Uterus (tissue), 2 donors: ENCODE results near the gene MRC2.

ENCODE experiments used
- CTCF ChIP-seq, 4 experiments: fragments of 200-600 bp in 2 of 4; fragments of 450-650 bp in 2 of 4; sonication (generic) in 2 of 4; IDR thresholded peaks; one replicate each; pipeline ENCODE4 v1.5.1; 2016 to 2019; ENCODE audit warnings: antibody characterized with exemption in 4 of 4, mild to moderate bottlenecking in 2 of 4, moderate library complexity in 1 of 4
- POLR2A ChIP-seq, 2 donors: fragments of 450-650 bp; IDR thresholded peaks; one replicate each; pipeline ENCODE4 v1.6.1; 2016; ENCODE audit warnings: antibody characterized with exemption in 2 of 2, mild to moderate bottlenecking in 1 of 2, moderate library complexity in 1 of 2

- no peak for TF ChIP-seq CTCF (IDR thresholded peaks at IDR 0.05)
- no peak for TF ChIP-seq POLR2A (IDR thresholded peaks at IDR 0.05)
These were observed 61.1 kb downstream of the MRC2 start for GRCh38 chr17:62688398-62689160.
